Effector memory CD4-positive, alpha-beta T cell (primary cell): ENCODE measurements around the gene IL22RA2.

Experiments
- DNase-seq, 3 donors: peaks; one replicate each; pipeline ENCODE4 v3.0.0-alpha.2; 2020
- H3K27ac ChIP-seq: 2 replicates; pipeline ENCODE4 v1.7.0; 2013; ENCODE audit warnings: mild to moderate bottlenecking, low read length, moderate library complexity; ENCODE audit not compliant: insufficient read depth, poor library complexity, severe bottlenecking
- H3K27me3 ChIP-seq: replicated peaks from 2 replicates; pipeline ENCODE4 v1.7.0; 2013; ENCODE audit warnings: mild to moderate bottlenecking, low read length; ENCODE audit not compliant: insufficient read depth, control insufficient read depth, poor library complexity, severe bottlenecking
- H3K36me3 ChIP-seq: 2 replicates; pipeline ENCODE4 v1.7.0; 2013; ENCODE audit warnings: mild to moderate bottlenecking, low read length, moderate library complexity; ENCODE audit not compliant: control insufficient read depth, insufficient read depth
- H3K4me1 ChIP-seq: 2 replicates; pipeline ENCODE4 v1.7.0; 2013; ENCODE audit warnings: low read length, mild to moderate bottlenecking; ENCODE audit not compliant: control insufficient read depth, insufficient read depth, poor library complexity, severe bottlenecking
- H3K4me3 ChIP-seq: 2 replicates; pipeline ENCODE4 v1.7.0; 2013; ENCODE audit warnings: low read length, low read depth, mild to moderate bottlenecking; ENCODE audit not compliant: insufficient read depth, poor library complexity, severe bottlenecking
- H3K9me3 ChIP-seq: 2 replicates; pipeline ENCODE4 v1.7.0; 2013; ENCODE audit warnings: mild to moderate bottlenecking, low read length, moderate library complexity; ENCODE audit not compliant: control insufficient read depth

IL22RA2 gene

GRCh38 chr6:137102050-137102848, 71.2 kb downstream of the IL22RA2 start:
- Histone ChIP-seq H3K4me3 (no peak overlapping the region), H3K27me3 (no peaks in the 10 kb centered on the region), H3K9me3 (no peaks in the 10 kb centered on the region), H3K4me1 (peaks cover 7% of the 10 kb centered on the region), H3K27ac (no peak overlapping the region), H3K36me3 (no peaks in the 10 kb centered on the region)
- DNase-seq = no peak

GRCh38 chr6:137099689-137100403, 73.6 kb downstream of the IL22RA2 start:
- Histone ChIP-seq H3K4me3 (no peak overlapping the region), H3K27ac (no peak overlapping the region), H3K9me3 (no peaks in the 10 kb centered on the region), H3K4me1 (peaks cover 3% of the 10 kb centered on the region), H3K27me3 (no peaks in the 10 kb centered on the region), H3K36me3 (no peaks in the 10 kb centered on the region)
- no peak for DNase-seq

- Histone ChIP-seq H3K4me1 (peaks cover 4% of the 10 kb centered on the region), H3K4me3 (no peak overlapping the region), H3K9me3 (no peaks in the 10 kb centered on the region), H3K27me3 (no peaks in the 10 kb centered on the region), H3K27ac (no peak overlapping the region), H3K36me3 (no peaks in the 10 kb centered on the region)
- no peak for DNase-seq
Measured at GRCh38 chr6:137097526-137097925, 75.9 kb downstream of the IL22RA2 start.

- Histone ChIP-seq H3K4me3 (no peak overlapping the region), H3K36me3 (no peaks in the 10 kb centered on the region), H3K27ac (no peak overlapping the region), H3K4me1 (peaks cover 4% of the 10 kb centered on the region), H3K27me3 (no peaks in the 10 kb centered on the region), H3K9me3 (no peaks in the 10 kb centered on the region)
- no peak for DNase-seq
Measured at GRCh38 chr6:137097057-137097456, 76.4 kb downstream of the IL22RA2 start.

GRCh38 chr6:137095651-137096238, 77.7 kb downstream of the IL22RA2 start:
- no peak overlapping the region for H3K27ac ChIP-seq
- DNase-seq = no peak
- H3K9me3 ChIP-seq = no peaks in the 10 kb centered on the region
- no peaks in the 10 kb centered on the region for H3K36me3 ChIP-seq
- no peaks in the 10 kb centered on the region for H3K27me3 ChIP-seq
- peaks cover 4% of the 10 kb centered on the region for H3K4me1 ChIP-seq
- no peak overlapping the region for H3K4me3 ChIP-seq

GRCh38 chr6:137095093-137095492, 78.4 kb downstream of the IL22RA2 start:
- H3K27me3 ChIP-seq = no peaks in the 10 kb centered on the region
- no peak for DNase-seq
- no peak overlapping the region for H3K27ac ChIP-seq
- H3K4me3 ChIP-seq = no peak overlapping the region
- no peaks in the 10 kb centered on the region for H3K36me3 ChIP-seq
- no peaks in the 10 kb centered on the region for H3K9me3 ChIP-seq
- H3K4me1 ChIP-seq = peaks cover 4% of the 10 kb centered on the region

GRCh38 chr6:137094411-137095008, 78.9 kb downstream of the IL22RA2 start:
- peak; percentile 11 to 40 (median 18) for DNase-seq
- no peaks in the 10 kb centered on the region for H3K9me3 ChIP-seq
- no peak overlapping the region for H3K27ac ChIP-seq
- H3K4me3 ChIP-seq = no peak overlapping the region
- peaks cover 4% of the 10 kb centered on the region for H3K4me1 ChIP-seq
- H3K27me3 ChIP-seq = no peaks in the 10 kb centered on the region
- H3K36me3 ChIP-seq = no peaks in the 10 kb centered on the region
